Endothelial cell of umbilical vein (primary cell): ENCODE data around the gene TOLLIP. TPM values are rescaled to one million over a fixed set of nuclear protein-coding genes. Genes with fewer than 3 reads are reported as not detected.

Experiments used
- BruUV-seq: library from RNA; stranded (reverse); fragments of 400-500 nt; replicated peaks from 2 replicates; lab custom pipeline; 2021; lab: Mats Ljungman, UMichigan
- CTCF ChIA-PET: fragments of 300-600, 350-600 bp; sonication (Branson Sonifier 250); formaldehyde crosslinking; loops from one replicate; lab custom pipeline; 2021; ENCODE audit warnings: antibody characterized with exemption, inconsistent platforms; lab: Charles Lee
- POLR2A ChIA-PET: fragments of 300-600, 350-600 bp; sonication (Branson Sonifier 250); formaldehyde crosslinking; loops from one replicate; lab custom pipeline; 2021; ENCODE audit warnings: antibody characterized with exemption, inconsistent platforms; lab: Charles Lee
- DNase-seq: peaks from one replicate; pipeline ENCODE4 v3.0.0-alpha.2; 2011; ENCODE audit warnings: low read depth, low spot score
- FAIRE-seq: peaks from 2 replicates; lab custom pipeline; 2011; peaks lifted over from hg19 to GRCh38; lab: Jason Lieb, UNC
- H2AFZ ChIP-seq: 2 replicates; pipeline ENCODE4 v1.6.0; 2012; ENCODE audit warnings: low read depth, low read length, control low read depth, inconsistent platforms
- H3K27ac ChIP-seq: 2 replicates; pipeline ENCODE4 v1.5.1; 2011; ENCODE audit warnings: low read depth, mild to moderate bottlenecking, control low read depth, low read length, moderate library complexity; ENCODE audit not compliant: insufficient read depth
- H3K27me3 ChIP-seq, 2 experiments: 2 replicates each; pipeline versions ENCODE4 v1.6.0 to v1.6.1; 2011; ENCODE audit warnings: low read length in 2 of 2, mixed read lengths in 1 of 2; ENCODE audit not compliant: control insufficient read depth in 2 of 2, insufficient read depth in 2 of 2
- H3K36me3 ChIP-seq, 2 experiments: 2 replicates in 1 of 2; 3 replicates in 1 of 2; pipeline ENCODE4 v1.5.1; 2011; ENCODE audit warnings: low read length in 2 of 2, mild to moderate bottlenecking in 1 of 2, moderate library complexity in 1 of 2; ENCODE audit not compliant: control insufficient read depth in 2 of 2, insufficient read depth in 2 of 2; ENCODE audit errors: extremely low read depth in 1 of 2
- H3K4me1 ChIP-seq: 3 replicates; pipeline ENCODE4 v1.5.1; 2011; ENCODE audit warnings: mild to moderate bottlenecking, low read length; ENCODE audit not compliant: control insufficient read depth, insufficient read depth; ENCODE audit errors: extremely low read depth
- H3K4me2 ChIP-seq: 2 replicates; pipeline ENCODE4 v1.6.1; 2011; ENCODE audit warnings: low read length, control low read depth, mixed read lengths; ENCODE audit not compliant: insufficient read depth
- H3K4me3 ChIP-seq, 3 experiments: fragments of 200-600 bp in 1 of 3; sonication (generic), shearing (Covaris generic) in 1 of 3; replicated peaks in 1 of 3; 2 replicates each; pipeline ENCODE4 v1.5.1; 2011 to 2016; ENCODE audit warnings: control low read depth in 3 of 3, low read length in 3 of 3, mild to moderate bottlenecking in 2 of 3, inconsistent platforms in 1 of 3, low read depth in 1 of 3, moderate library complexity in 1 of 3; ENCODE audit not compliant: insufficient read depth in 1 of 3
- H3K79me2 ChIP-seq: 2 replicates; pipeline ENCODE4 v1.6.0; 2012; ENCODE audit warnings: low read length, inconsistent platforms; ENCODE audit not compliant: control insufficient read depth, insufficient read depth
- H3K9ac ChIP-seq: replicated peaks from 2 replicates; pipeline ENCODE3; 2011; ENCODE audit warnings: low read length, control low read depth; ENCODE audit not compliant: insufficient read depth; ENCODE audit errors: extremely low read depth
- H3K9me1 ChIP-seq: replicated peaks from 3 replicates; pipeline ENCODE4 v1.6.0; 2011; ENCODE audit warnings: mild to moderate bottlenecking, low read length; ENCODE audit not compliant: control insufficient read depth, insufficient read depth; ENCODE audit errors: extremely low read depth
- H3K9me3 ChIP-seq: replicated peaks from 2 replicates; pipeline ENCODE4 v1.5.1; 2012; ENCODE audit warnings: low read length, inconsistent platforms; ENCODE audit not compliant: control insufficient read depth, insufficient read depth
- H4K20me1 ChIP-seq: replicated peaks from 2 replicates; pipeline ENCODE3; 2011; ENCODE audit warnings: mild to moderate bottlenecking, low read length; ENCODE audit not compliant: control insufficient read depth, insufficient read depth; ENCODE audit errors: extremely low read depth
- EZH2 ChIP-seq: IDR thresholded peaks from 2 replicates; pipeline ENCODE4 v1.6.1; 2012; ENCODE audit warnings: borderline replicate concordance, low read depth, mild to moderate bottlenecking, moderate library complexity, low read length, inconsistent platforms; ENCODE audit not compliant: severe bottlenecking
- FOS ChIP-seq: IDR thresholded peaks from 2 replicates; pipeline ENCODE4 v1.6.1; 2011; ENCODE audit warnings: mild to moderate bottlenecking, low read length, moderate library complexity, borderline replicate concordance; ENCODE audit not compliant: insufficient read depth
- GATA2 ChIP-seq: IDR thresholded peaks from 2 replicates; pipeline ENCODE4 v1.7.0; 2011; ENCODE audit warnings: low read depth, mild to moderate bottlenecking, moderate library complexity, mixed read lengths, low read length; ENCODE audit not compliant: insufficient read length, insufficient read depth
- JUN ChIP-seq: IDR thresholded peaks from 2 replicates; pipeline ENCODE4 v1.6.1; 2011; ENCODE audit warnings: borderline replicate concordance, low read depth; ENCODE audit not compliant: insufficient read length, insufficient read depth
- MYC ChIP-seq: IDR thresholded peaks from one replicate; pipeline ENCODE4 v1.6.1; 2011; ENCODE audit warnings: mild to moderate bottlenecking, low read depth, low read length
- POLR2A ChIP-seq: IDR thresholded peaks from 2 replicates; pipeline ENCODE4 v1.6.1; 2012; ENCODE audit warnings: low read depth, mild to moderate bottlenecking, control low read depth, low read length
- POLR2AphosphoS5 ChIP-seq: IDR thresholded peaks from 2 replicates; pipeline ENCODE4 v1.6.1; 2012; ENCODE audit warnings: low read depth, mild to moderate bottlenecking, control low read depth, low read length, moderate library complexity; ENCODE audit not compliant: insufficient read depth
- dilution Hi-C: fragments of 300-500 bp; cut with MboI; formaldehyde crosslinking; loops from one replicate; pipeline ENCODE4 v1.15.0; 2019; ENCODE audit warnings: low sequenced_read_pairs; ENCODE audit not compliant: extremely low pct_ligation_motif_present
- intact Hi-C: fragments of 100-400 bp; cut with micrococcal nuclease; formaldehyde crosslinking; loops from one replicate; pipeline ENCODE4 v1.10.0; 2022
- polyA plus RNA-seq, 4 experiments: library from polyadenylated mRNA; depleted of rRNA in 3 of 4; stranded (reverse) in 3 of 4; unstranded in 1 of 4; fragments of >200 nt; gene quantifications; 2 replicates each; pipeline versions ENCODE4 v1.2.1 to v1.2.3, GENCODE V29; 2011 to 2012; ENCODE audit warnings: missing spikeins in 1 of 4
- total RNA-seq: library from RNA; stranded (reverse); gene quantifications from 2 replicates; pipeline ENCODE4 v1.2.3, GENCODE V29; 2021
- TF ChIP-seq, protein P1 (sequence below), 2 donors: IDR thresholded peaks; 1 replicate in 1 of 2; 2 replicates in 1 of 2; pipeline ENCODE4 v1.5.1; 2011; ENCODE audit warnings: low read length in 2 of 2, mild to moderate bottlenecking in 2 of 2, moderate library complexity in 2 of 2, control low read depth in 1 of 2, inconsistent platforms in 1 of 2, low read depth in 1 of 2; ENCODE audit not compliant: insufficient read depth in 1 of 2; ENCODE audit errors: extremely low read depth in 1 of 2
- TF ChIP-seq, protein P2 (sequence below): IDR thresholded peaks from 2 replicates; pipeline ENCODE4 v1.6.1; 2011; ENCODE audit not compliant: insufficient read depth, insufficient read length

The TOLLIP gene
- total and polyA plus RNA-seq, 2 donors (not counting 3 experiments of a cell fraction or from before 2014, with no cell fraction given) = 49.6 to 64.8 TPM

DNA sequence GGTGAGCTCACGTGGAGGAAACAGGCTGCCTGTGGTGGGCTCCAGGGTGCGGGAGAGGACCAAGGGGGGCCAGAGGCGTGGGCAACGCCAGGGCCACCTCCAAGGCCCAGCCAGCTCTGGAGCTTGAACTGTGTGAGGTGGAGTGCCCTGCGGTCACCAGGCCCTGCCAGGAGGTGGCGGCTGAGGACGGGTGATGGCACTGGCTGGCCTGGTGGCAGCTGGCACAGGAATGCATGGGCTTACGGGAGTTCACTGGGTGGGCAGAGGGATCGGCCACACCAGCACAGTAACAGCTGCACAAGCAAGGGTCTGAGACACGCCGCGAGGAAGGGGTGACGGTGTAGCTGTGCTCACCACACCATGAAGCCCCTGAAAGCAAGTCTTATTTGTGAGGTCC, 15.8 kb downstream of the TOLLIP start:
- TF ChIP-seq, protein P1, sequence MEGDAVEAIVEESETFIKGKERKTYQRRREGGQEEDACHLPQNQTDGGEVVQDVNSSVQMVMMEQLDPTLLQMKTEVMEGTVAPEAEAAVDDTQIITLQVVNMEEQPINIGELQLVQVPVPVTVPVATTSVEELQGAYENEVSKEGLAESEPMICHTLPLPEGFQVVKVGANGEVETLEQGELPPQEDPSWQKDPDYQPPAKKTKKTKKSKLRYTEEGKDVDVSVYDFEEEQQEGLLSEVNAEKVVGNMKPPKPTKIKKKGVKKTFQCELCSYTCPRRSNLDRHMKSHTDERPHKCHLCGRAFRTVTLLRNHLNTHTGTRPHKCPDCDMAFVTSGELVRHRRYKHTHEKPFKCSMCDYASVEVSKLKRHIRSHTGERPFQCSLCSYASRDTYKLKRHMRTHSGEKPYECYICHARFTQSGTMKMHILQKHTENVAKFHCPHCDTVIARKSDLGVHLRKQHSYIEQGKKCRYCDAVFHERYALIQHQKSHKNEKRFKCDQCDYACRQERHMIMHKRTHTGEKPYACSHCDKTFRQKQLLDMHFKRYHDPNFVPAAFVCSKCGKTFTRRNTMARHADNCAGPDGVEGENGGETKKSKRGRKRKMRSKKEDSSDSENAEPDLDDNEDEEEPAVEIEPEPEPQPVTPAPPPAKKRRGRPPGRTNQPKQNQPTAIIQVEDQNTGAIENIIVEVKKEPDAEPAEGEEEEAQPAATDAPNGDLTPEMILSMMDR (IDR thresholded peaks at IDR 0.05; ENCODE audit: extremely low read depth in 1 of 2, insufficient read depth in 1 of 2, low read depth in 1 of 2, low read length in 2 of 2) = peak in 1 of 2 donors; percentile 30
- TF ChIP-seq EZH2 = no peak
- Histone ChIP-seq H3K36me3 (peaks cover 2 to 35% of the 10 kb centered on the region in 2 experiments), H3K4me2 (no peak overlapping the region), H3K9me1 (no peaks in the 10 kb centered on the region), H3K79me2 (peaks cover 26% of the 10 kb centered on the region), H2AFZ (no peak overlapping the region), H3K9ac (no peak overlapping the region), H4K20me1 (no peaks in the 10 kb centered on the region), H3K4me3 (no peak overlapping the region), H3K9me3 (no peaks in the 10 kb centered on the region), H3K27ac (no peak overlapping the region), H3K27me3 (no peaks in the 10 kb centered on the region), H3K4me1 (peaks cover 2% of the 10 kb centered on the region)
- intact Hi-C loops = no loop called here
- BruUV-seq = no TSS peak
- POLR2A ChIA-PET = no interaction called here
- no peak for FAIRE-seq
- CTCF ChIA-PET = interaction anchor here (1.0 to 1.4 kb wide), 2 partner anchors 221 to 281 kb away, joined by 3 to 5 read pairs; no protein-coding TSS in a partner anchor
- DNase-seq = no peak
- dilution Hi-C loops = no loop called here

DNA sequence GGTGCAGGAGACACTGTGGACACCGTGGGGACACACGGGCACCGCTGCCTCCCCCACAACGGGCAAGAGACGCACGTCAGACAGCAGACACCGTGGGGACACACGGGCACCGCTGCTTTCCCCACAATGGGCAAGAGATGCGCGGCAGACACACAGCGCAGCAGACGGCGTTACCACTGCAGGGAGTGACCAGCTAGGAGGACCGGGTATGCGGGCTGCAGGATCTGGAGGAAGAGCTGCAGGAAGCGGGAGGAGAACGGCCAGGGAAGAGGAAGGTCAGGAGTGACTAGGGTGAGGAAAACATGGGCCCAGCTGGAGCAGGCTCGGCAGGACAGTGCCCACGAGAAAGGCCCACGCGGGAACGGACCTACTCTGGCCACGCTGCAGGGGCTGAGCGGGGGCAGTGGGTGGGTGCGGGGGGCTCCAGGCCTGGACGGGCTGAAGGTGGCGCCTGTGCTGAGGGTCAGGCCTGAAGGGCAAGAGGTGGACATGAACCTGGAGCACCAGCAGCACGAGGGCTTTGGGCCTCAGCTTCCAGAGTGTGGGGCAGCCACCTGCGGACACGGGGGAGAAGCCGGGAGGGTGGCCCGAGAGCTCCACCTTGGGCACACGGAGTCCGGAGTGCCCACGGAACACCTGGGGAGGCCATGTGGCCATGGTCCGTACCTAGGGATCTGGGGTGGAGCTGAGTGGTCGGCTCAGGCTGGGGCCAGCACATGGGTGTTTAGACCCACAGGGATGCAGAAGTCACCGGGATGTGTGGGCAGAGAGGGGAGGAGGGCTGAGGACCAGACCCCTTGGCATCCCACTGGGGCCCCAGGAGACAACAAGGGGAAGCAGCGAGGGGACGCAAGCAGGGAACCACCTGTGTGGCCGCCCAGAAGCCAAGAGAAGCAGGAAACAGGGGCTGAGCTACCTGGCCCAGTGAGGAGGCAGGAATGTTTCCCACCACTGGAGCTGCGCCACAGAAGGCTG, 16.5 kb downstream of the TOLLIP start:
- Histone ChIP-seq H2AFZ (no peak overlapping the region), H3K4me1 (peaks cover under 1% of the 10 kb centered on the region), H3K27ac (no peak overlapping the region), H3K4me2 (no peak overlapping the region), H3K9ac (no peak overlapping the region), H3K79me2 (peaks cover 19% of the 10 kb centered on the region), H3K27me3 (no peaks in the 10 kb centered on the region), H3K4me3 (no peak overlapping the region), H3K9me1 (no peaks in the 10 kb centered on the region), H3K9me3 (no peaks in the 10 kb centered on the region), H3K36me3 (peaks cover 2 to 38% of the 10 kb centered on the region in 2 experiments), H4K20me1 (no peaks in the 10 kb centered on the region)
- FAIRE-seq (no peak), DNase-seq (no peak)
- TF ChIP-seq GATA2 (no peak), POLR2A (no peak), JUN (no peak), POLR2AphosphoS5 (no peak), FOS (no peak), EZH2 (no peak), MYC (no peak)
- TF ChIP-seq, protein P2, sequence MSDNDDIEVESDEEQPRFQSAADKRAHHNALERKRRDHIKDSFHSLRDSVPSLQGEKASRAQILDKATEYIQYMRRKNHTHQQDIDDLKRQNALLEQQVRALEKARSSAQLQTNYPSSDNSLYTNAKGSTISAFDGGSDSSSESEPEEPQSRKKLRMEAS = no peak
- TF ChIP-seq, protein P1 (IDR thresholded peaks at IDR 0.05; ENCODE audit: extremely low read depth in 1 of 2, insufficient read depth in 1 of 2, low read depth in 1 of 2, low read length in 2 of 2) = no peak
- ChIA-PET POLR2A (no interaction called here), CTCF (interaction anchor here (1.0 to 1.4 kb wide), 3 partner anchors 11 to 282 kb away, joined by 3 to 5 read pairs (median 3); no protein-coding TSS in a partner anchor)
- intact Hi-C loops = no loop called here
- BruUV-seq = no TSS peak
- dilution Hi-C loops = no loop called here
